TTC549 (cell line): ENCODE results near the gene IER5.

ENCODE experiments used
- FAIRE-seq: peaks from 2 replicates; lab custom pipeline; 2012; peaks lifted over from hg19 to GRCh38; lab: Jason Lieb, UNC

Gene IER5

DNA sequence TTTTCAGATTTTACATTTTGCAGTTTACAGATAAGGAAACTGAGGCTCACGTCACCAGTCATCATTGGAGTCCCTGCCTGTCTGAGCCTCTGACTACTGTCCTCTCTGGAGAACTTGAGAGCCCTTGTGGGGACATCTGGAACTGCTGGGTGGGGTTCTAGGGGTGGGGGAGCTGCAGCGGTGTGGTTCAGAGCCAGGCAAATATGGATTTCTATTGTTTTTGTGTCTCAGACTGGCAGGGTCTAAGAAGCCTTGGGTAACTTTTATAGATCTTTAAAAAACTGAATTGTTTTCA is 46.9 kb downstream of the IER5 start:
- peak; percentile 32 for FAIRE-seq

DNA sequence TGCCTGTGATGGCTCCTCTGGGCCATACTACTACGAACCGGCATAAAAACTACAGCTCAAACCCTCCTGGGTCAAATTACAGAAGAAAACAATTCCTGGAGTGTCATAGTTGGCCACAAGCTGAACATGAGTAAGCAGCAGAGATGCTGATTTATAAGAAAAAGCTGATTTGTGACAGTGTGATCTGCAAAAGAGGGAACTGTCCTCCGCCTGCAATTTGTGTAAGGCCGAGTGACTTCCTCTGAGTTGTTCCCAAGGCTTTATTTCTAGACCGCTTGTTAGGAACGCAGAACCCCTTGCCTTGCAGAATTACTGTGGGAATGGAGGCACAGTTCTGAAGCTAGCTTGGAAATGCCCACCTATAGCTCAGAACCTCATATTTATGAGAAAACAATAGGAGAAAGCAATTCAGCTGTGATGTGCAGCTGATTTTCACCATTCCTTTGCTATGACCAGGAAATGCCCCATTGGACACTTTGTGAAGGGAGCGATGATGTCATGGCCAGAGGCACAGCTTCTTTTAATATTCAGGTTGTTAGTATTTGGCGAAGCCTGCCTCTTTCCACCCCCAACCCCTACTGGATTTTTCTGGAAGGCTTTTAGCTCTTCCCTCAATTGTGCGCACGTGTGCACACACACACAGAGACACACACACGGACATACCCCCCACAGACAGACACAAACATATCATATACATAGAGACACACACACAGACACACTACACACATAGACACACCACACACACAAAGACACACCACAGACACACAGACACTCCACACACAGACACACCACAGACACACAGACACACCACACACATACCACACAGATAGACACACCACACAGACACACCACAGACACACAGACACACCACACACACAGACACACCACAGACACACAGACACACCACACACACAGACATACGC is 47.6 kb downstream of the IER5 start:
- peak; percentile 90 for FAIRE-seq

DNA sequence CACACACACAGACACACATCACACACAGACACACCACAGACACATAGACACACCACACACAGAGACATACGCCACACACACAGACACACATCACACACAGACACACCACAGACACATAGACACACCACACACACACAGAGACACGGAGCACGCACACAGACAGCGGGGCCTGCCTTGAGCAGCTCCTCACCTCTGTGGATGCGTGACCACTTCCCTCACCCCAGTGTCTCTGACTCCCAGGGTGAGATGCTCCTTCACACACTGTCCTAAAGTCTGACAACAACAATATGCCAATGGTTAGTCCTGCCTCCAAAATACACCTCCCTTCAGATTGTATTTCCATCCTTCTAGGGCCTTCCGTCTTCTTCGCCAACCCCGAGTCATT is 48.2 kb downstream of the IER5 start:
- FAIRE-seq, result no peak

DNA sequence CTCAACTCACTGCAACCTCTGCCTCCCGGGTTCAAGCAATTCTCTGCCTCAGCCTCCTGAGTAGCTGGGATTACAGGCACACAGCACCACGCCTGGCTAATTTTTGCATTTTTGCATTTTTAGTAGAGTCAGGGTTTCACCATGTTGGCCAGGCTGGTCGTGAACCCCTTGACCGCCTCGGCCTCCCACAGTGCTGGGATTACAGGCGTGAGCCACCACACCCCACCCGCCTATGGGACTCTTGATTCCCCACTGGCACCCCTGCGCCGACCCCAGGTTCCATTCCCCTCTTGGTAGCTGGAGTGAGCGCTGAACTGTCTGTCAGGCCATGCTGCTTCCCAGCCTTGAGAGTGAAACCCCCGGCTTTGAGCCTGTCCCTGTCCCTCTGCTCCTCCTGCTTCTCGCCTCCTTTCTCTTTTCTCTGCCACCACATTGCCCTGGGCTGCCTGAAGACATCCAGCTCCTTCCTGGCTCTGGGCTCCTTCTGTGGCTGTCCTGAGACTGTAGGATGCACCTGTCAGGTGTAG is 48.8 kb downstream of the IER5 start:
- FAIRE-seq, result no peak

DNA sequence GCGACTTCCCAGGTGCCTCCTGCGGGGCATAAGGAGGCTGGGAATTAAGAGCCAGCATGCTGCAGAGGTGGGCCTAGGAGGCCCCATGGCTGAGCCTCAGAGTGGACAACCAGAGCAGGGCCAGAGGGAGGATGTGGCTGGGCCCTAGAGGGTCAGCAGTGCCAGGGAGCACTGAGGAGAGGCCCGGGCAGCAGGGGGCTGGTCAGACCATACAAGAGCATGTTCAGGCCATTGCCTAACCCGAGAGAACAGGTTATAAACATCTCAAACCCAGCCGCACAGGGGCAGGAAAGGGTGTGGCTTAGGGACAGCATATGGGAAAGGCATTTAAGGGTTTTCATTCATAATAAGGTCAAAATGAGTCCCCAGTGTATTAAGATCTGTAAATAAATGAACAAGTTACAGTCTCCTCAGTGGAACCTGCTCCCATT is 51.1 kb downstream of the IER5 start:
- FAIRE-seq, result no peak

DNA sequence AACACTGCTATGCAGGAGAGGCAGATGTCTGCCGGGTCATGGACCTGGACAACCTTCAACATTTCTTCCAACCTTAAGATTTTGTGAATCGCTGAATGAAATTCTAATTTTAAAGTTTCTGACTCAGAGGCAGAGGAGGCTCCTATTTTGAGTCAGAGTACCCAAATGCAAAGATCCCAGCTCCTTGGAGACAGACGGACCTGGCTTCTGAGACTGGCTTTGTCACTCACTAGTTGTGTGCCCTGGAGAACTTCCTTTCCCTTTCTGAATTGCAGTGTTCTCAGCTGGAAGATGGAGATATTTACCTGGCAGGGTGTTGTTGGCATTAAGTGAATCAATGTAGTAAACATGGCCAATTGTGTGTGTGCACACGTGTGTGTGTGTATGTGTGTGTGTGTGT is 51.9 kb downstream of the IER5 start:
- FAIRE-seq, result no peak

DNA sequence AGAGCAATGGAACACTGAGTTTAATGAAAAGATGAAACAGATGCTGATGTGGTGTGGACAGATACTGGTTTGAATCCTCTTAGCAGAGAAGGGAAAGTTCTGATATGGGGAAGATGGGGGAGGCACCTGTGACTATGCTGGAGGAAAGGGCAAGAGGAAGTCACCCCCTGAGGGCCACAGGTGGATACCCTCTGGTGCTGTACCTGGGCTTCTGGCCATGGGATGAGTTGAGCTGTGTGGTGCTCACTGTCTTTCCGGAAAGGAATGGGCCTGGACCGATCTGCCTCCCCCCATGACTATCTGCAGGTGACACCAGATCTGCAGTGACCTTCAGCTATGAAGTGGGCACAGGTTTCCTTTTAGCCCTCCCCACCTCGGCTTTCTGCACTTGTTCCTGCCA is 52.4 kb downstream of the IER5 start:
- FAIRE-seq, result no peak

DNA sequence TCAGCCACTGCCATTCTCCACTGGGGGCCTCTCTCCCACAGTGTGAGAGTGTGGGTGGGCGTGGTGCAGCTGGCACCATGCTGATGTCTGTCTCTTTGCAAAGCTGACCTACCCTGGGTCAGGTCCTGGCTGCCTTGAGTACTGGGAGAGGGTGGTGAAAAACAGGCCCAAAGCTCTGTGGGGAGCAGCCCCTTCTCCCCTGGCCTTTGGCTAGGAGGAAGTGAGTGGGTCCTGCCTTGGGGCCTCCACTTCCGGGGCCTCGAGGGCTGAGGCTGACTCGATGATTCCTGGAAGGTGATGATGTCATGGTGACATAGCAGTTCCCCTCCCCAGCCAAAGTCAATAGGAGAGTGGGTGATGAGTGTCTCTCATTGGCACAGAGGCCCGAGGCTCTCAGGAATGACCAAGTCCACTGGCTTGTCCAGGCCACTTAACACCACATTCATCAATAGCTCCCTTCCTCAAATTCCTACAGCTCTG is 53.0 kb downstream of the IER5 start:
- no peak for FAIRE-seq
